GM23338 (cell line): ENCODE measurements around the gene ZNF662. TPM values are rescaled to one million over a fixed set of nuclear protein-coding genes. Genes with fewer than 3 reads are reported as not detected.

Experiments
- ATAC-seq: fragments of 200-7000 bp; cut with Tn5 transposase; 3 replicates; pipeline ENCODE4 v1.9.1; 2020
- DNase-seq: peaks from one replicate; pipeline ENCODE4 v3.0.0-alpha.2; 2015; ENCODE audit warnings: low spot score
- H2AFZ ChIP-seq: fragments of 200-600 bp; sonication (generic); 2 replicates; pipeline ENCODE4 v1.8.0; 2016; ENCODE audit warnings: antibody characterized with exemption, mild to moderate bottlenecking, moderate library complexity
- H3F3A ChIP-seq: fragments of 200-600 bp; sonication (generic); replicated peaks from 2 replicates; pipeline ENCODE4 v1.8.0; 2017; ENCODE audit warnings: antibody characterized with exemption, mixed run types, low read depth
- H3K27ac ChIP-seq: fragments of 200-600 bp; sonication (generic); 2 replicates; pipeline ENCODE4 v1.6.1; 2016; ENCODE audit warnings: low read depth
- H3K27me3 ChIP-seq: fragments of 200-600 bp; sonication (generic); 2 replicates; pipeline ENCODE4 v1.8.0; 2016; ENCODE audit warnings: mild to moderate bottlenecking, mixed run types, moderate library complexity; ENCODE audit not compliant: insufficient read depth
- H3K36me3 ChIP-seq: fragments of 200-600 bp; sonication (generic); 2 replicates; pipeline ENCODE4 v1.8.0; 2016; ENCODE audit warnings: mild to moderate bottlenecking; ENCODE audit not compliant: insufficient read depth
- H3K4me1 ChIP-seq: fragments of 200-600 bp; sonication (generic); 2 replicates; pipeline ENCODE4 v1.8.0; 2016; ENCODE audit warnings: mild to moderate bottlenecking, moderate library complexity; ENCODE audit not compliant: insufficient read depth
- H3K4me2 ChIP-seq: fragments of 200-600 bp; sonication (generic); 2 replicates; pipeline ENCODE4 v1.7.1; 2017; ENCODE audit warnings: mixed run types
- H3K4me3 ChIP-seq: fragments of 200-600 bp; sonication (generic); 2 replicates; pipeline ENCODE4 v1.6.1; 2016; ENCODE audit warnings: mixed run types
- H3K79me2 ChIP-seq: fragments of 200-600 bp; sonication (generic); replicated peaks from 2 replicates; pipeline ENCODE4 v1.8.0; 2017; ENCODE audit warnings: mild to moderate bottlenecking; ENCODE audit not compliant: insufficient read depth
- H3K9me2 ChIP-seq: fragments of 200-600 bp; sonication (generic); 2 replicates; pipeline ENCODE4 v1.8.0; 2017; ENCODE audit not compliant: insufficient read depth
- H4K20me1 ChIP-seq: fragments of 200-600 bp; sonication (generic); replicated peaks from 2 replicates; pipeline ENCODE4 v1.8.0; 2017; ENCODE audit warnings: mild to moderate bottlenecking; ENCODE audit not compliant: insufficient read depth
- H3K27ac Mint-ChIP-seq: 2 replicates; pipeline ENCODE4 v1.8.0; 2020; ENCODE audit warnings: inconsistent platforms, mild to moderate bottlenecking, moderate library complexity, mixed read lengths
- H3K27me3 Mint-ChIP-seq: 3 replicates; pipeline ENCODE4 v1.8.0; 2022; ENCODE audit warnings: low read depth, mild to moderate bottlenecking, moderate library complexity, mixed read lengths, inconsistent platforms; ENCODE audit not compliant: insufficient read depth, poor library complexity
- H3K36me3 Mint-ChIP-seq: 3 replicates; pipeline ENCODE4 v1.8.0; 2021; ENCODE audit warnings: low read depth, mild to moderate bottlenecking, inconsistent platforms, moderate library complexity, mixed read lengths
- H3K4me1 Mint-ChIP-seq: 3 replicates; pipeline ENCODE4 v1.8.0; 2020; ENCODE audit warnings: mild to moderate bottlenecking, inconsistent platforms, mixed read lengths
- H3K4me3 Mint-ChIP-seq: 3 replicates; pipeline ENCODE4 v1.8.0; 2021; ENCODE audit warnings: moderate library complexity, mild to moderate bottlenecking, inconsistent platforms, mixed read lengths
- H3K9me3 Mint-ChIP-seq: 3 replicates; pipeline ENCODE4 v1.8.0; 2020; ENCODE audit warnings: moderate library complexity, mild to moderate bottlenecking, inconsistent platforms, mixed read lengths
- CREB1 ChIP-seq: fragments of 250-450 bp; sonication (Bioruptor Pico); IDR thresholded peaks from 2 replicates; pipeline ENCODE4 v1.5.0; 2020; ENCODE audit warnings: low read depth, mild to moderate bottlenecking, moderate library complexity
- EZH2 ChIP-seq: fragments of 200-600 bp; sonication (generic); IDR thresholded peaks from one replicate; pipeline ENCODE4 v1.8.0; 2017; ENCODE audit warnings: antibody characterized with exemption, mild to moderate bottlenecking, low read depth; ENCODE audit not compliant: unreplicated experiment
- EZH2phosphoT487 ChIP-seq: fragments of 200-600 bp; sonication (generic); IDR thresholded peaks from one replicate; pipeline ENCODE4 v1.8.1; 2018; ENCODE audit warnings: antibody characterized with exemption; ENCODE audit not compliant: unreplicated experiment
- JUNB ChIP-seq: IDR thresholded peaks from one replicate; pipeline ENCODE4 v1.6.1; 2016; ENCODE audit warnings: antibody characterized with exemption; ENCODE audit not compliant: unreplicated experiment
- NANOG ChIP-seq: IDR thresholded peaks from 2 replicates; pipeline ENCODE4 v1.6.1; 2016; ENCODE audit warnings: antibody characterized with exemption, borderline replicate concordance
- POLR2AphosphoS5 ChIP-seq: IDR thresholded peaks from 2 replicates; pipeline ENCODE4 v1.6.1; 2016; ENCODE audit warnings: antibody characterized with exemption, low read depth
- REST ChIP-seq: IDR thresholded peaks from one replicate; pipeline ENCODE4 v1.6.1; 2018; ENCODE audit warnings: antibody characterized with exemption; ENCODE audit not compliant: unreplicated experiment
- STAT1 ChIP-seq: IDR thresholded peaks from one replicate; pipeline ENCODE4 v1.6.1; 2016; ENCODE audit warnings: antibody characterized with exemption; ENCODE audit not compliant: unreplicated experiment
- ZNF114 ChIP-seq: fragments of 250-450 bp; sonication (Bioruptor Pico); IDR thresholded peaks from 2 replicates; pipeline ENCODE4 v1.5.0; 2020; ENCODE audit warnings: mild to moderate bottlenecking, moderate library complexity
- ZNF462 ChIP-seq: fragments of 250-450 bp; sonication (Bioruptor Pico); IDR thresholded peaks from 2 replicates; pipeline ENCODE4 v1.5.0; 2020; ENCODE audit warnings: mild to moderate bottlenecking, moderate library complexity
- polyA plus RNA-seq: library from polyadenylated mRNA; unstranded; fragments of >200 nt; fragmentation: Nextera tagmentation; extraction: Ambion mirVana; gene quantifications from 2 replicates; pipeline ENCODE4 v1.2.1, GENCODE V29; 2016
- total RNA-seq: library from RNA; depleted of rRNA; stranded (reverse); fragments of >200 nt; shearing (Covaris generic); gene quantifications from 2 replicates; pipeline ENCODE4 v1.2.3, GENCODE V29; 2014

ZNF662 gene
- total and polyA plus RNA-seq, 2 experiments from 2014 or later, result 0.84 to 1.5 TPM

- no peaks in the 10 kb centered on the region for H3K79me2 ChIP-seq
- H3K4me2 ChIP-seq, result no peak overlapping the region
- Mint-ChIP-seq H3K27me3 (peaks cover 1% of the 10 kb centered on the region), H3K4me3 (no peak overlapping the region), H3K27ac (no peak overlapping the region), H3K36me3 (no peaks in the 10 kb centered on the region), H3K9me3 (no peaks in the 10 kb centered on the region; the same call in 2 of the 3 replicates), H3K4me1 (no peaks in the 10 kb centered on the region)
- no peaks in the 10 kb centered on the region for H4K20me1 ChIP-seq
- no peak; the same call in 2 of the 3 replicates for ATAC-seq
- DNase-seq, result peak; percentile 28
- H3K4me3 ChIP-seq, result no peak overlapping the region
- TF ChIP-seq CREB1 (no peak), STAT1 (no peak), REST (peak; percentile 67)
- H2AFZ ChIP-seq, result no peak overlapping the region
- H3K27me3 ChIP-seq, result no peaks in the 10 kb centered on the region
- no peaks in the 10 kb centered on the region for H3K36me3 ChIP-seq
- no peaks in the 10 kb centered on the region for H3K4me1 ChIP-seq
- H3K27ac ChIP-seq, result no peak overlapping the region
- peaks cover 10% of the 10 kb centered on the region; the same call in 1 of the 2 replicates for H3K9me2 ChIP-seq
- no peaks in the 10 kb centered on the region for H3F3A ChIP-seq
Observed at GRCh38 chr3:42960282-42960681, 54.3 kb downstream of the ZNF662 start.

GRCh38 chr3:42960786-42961185 is 54.8 kb downstream of the ZNF662 start:
- H3K9me2 ChIP-seq, result peaks cover 10% of the 10 kb centered on the region; the same call in 1 of the 2 replicates
- H3K4me3 Mint-ChIP-seq, result no peak overlapping the region
- DNase-seq, result no peak
- TF ChIP-seq EZH2, result no peak
- TF ChIP-seq ZNF114 (CRISPR knock-in tag), result no peak
- no peak for TF ChIP-seq JUNB
- TF ChIP-seq EZH2phosphoT487, result no peak
- no peak for TF ChIP-seq ZNF462 (CRISPR knock-in tag)
- TF ChIP-seq POLR2AphosphoS5, result no peak
- TF ChIP-seq NANOG, result no peak
- no peak for TF ChIP-seq CREB1

More at GRCh38 chr3:42960786-42961185, 54.8 kb downstream of the ZNF662 start:
- no peaks in the 10 kb centered on the region for H3F3A ChIP-seq
- H3K4me3 ChIP-seq, result no peak overlapping the region
- H3K27ac Mint-ChIP-seq, result no peak overlapping the region
- no peak overlapping the region for H3K27ac ChIP-seq
- H3K27me3 Mint-ChIP-seq, result peaks cover 1% of the 10 kb centered on the region
- H3K4me2 ChIP-seq, result no peak overlapping the region
- H2AFZ ChIP-seq, result no peak overlapping the region
- H3K36me3 ChIP-seq, result no peaks in the 10 kb centered on the region
- no peaks in the 10 kb centered on the region; the same call in 2 of the 3 replicates for H3K9me3 Mint-ChIP-seq
- H3K4me1 Mint-ChIP-seq, result no peaks in the 10 kb centered on the region
- H3K79me2 ChIP-seq, result no peaks in the 10 kb centered on the region
- no peaks in the 10 kb centered on the region for H3K4me1 ChIP-seq
- H4K20me1 ChIP-seq, result no peaks in the 10 kb centered on the region
- no peaks in the 10 kb centered on the region for H3K36me3 Mint-ChIP-seq
- H3K27me3 ChIP-seq, result no peaks in the 10 kb centered on the region
- no peak for ATAC-seq
